C4-2B (cell line): ENCODE results near the gene HOXA13.

Experiments used
- H3K27ac ChIP-seq: fragments of 450-650 bp; 2 replicates; pipeline ENCODE4 v1.5.1; 2017
- CTCF ChIP-seq: fragments of 450-650 bp; conservative IDR thresholded peaks from 2 replicates; pipeline ENCODE4 v1.5.1; 2017; ENCODE audit warnings: mild to moderate bottlenecking
- ZFX ChIP-seq: fragments of 450-650 bp; IDR thresholded peaks from 2 replicates; pipeline ENCODE4 v1.6.1; 2017

Gene HOXA13

GRCh38 chr7:27198138-27198841 lies 1.6 kb downstream of the HOXA13 start:
- H3K27ac ChIP-seq, result no peak overlapping the region

GRCh38 chr7:27197137-27198042 lies 2.5 kb downstream of the HOXA13 start:
- TF ChIP-seq ZFX (no peak), CTCF (no peak)
- no peak overlapping the region for H3K27ac ChIP-seq

More at GRCh38 chr7:27198138-27198841, 1.6 kb downstream of the HOXA13 start:
- TF ChIP-seq ZFX, result no peak
- TF ChIP-seq CTCF, result no peak

GRCh38 chr7:27196287-27196767 lies 3.6 kb downstream of the HOXA13 start:
- TF ChIP-seq ZFX, result no peak
- peak; percentile 89 for TF ChIP-seq CTCF
- no peak overlapping the region for H3K27ac ChIP-seq

- H3K27ac ChIP-seq, result no peak overlapping the region
- no peak for TF ChIP-seq CTCF
- no peak for TF ChIP-seq ZFX
Measured at GRCh38 chr7:27194686-27195379, 5.1 kb downstream of the HOXA13 start.

GRCh38 chr7:27194002-27194352 lies 5.9 kb downstream of the HOXA13 start:
- no peak for TF ChIP-seq CTCF

GRCh38 chr7:27193335-27194001 lies 6.4 kb downstream of the HOXA13 start:
- H3K27ac ChIP-seq, result no peak overlapping the region
- TF ChIP-seq ZFX (no peak), CTCF (no peak)

More at GRCh38 chr7:27194002-27194352, 5.9 kb downstream of the HOXA13 start:
- no peak overlapping the region for H3K27ac ChIP-seq
